Neural cell (in vitro differentiated cells): ENCODE data around the gene KSR2. TPM values are rescaled to one million over a fixed set of nuclear protein-coding genes. Genes with fewer than 3 reads are reported as not detected.

Source experiments
- H2AFZ ChIP-seq: fragments of 200-600, 300-800 bp; sonication (generic), shearing (Covaris generic); 2 replicates; pipeline ENCODE4 v1.6.0; 2014; ENCODE audit warnings: low read depth, mild to moderate bottlenecking, antibody characterized with exemption, low read length, moderate library complexity
- H3F3A ChIP-seq: fragments of 200-600 bp; shearing (Covaris generic); 2 replicates; pipeline ENCODE4 v1.6.1; 2016; ENCODE audit warnings: mild to moderate bottlenecking, moderate library complexity, mixed read lengths, antibody characterized with exemption, low read length; ENCODE audit not compliant: insufficient read depth, poor library complexity, severe bottlenecking
- H3K27ac ChIP-seq: fragments of 200-600, 300-800 bp; sonication (generic), shearing (Covaris generic); 2 replicates; pipeline ENCODE4 v1.5.1; 2014; ENCODE audit warnings: mild to moderate bottlenecking, low read length, moderate library complexity
- H3K27me3 ChIP-seq: fragments of 300-800, 200-600 bp; sonication (generic), shearing (Covaris generic); 2 replicates; pipeline ENCODE4 v1.6.0; 2014; ENCODE audit warnings: mild to moderate bottlenecking, low read depth, low read length, moderate library complexity; ENCODE audit not compliant: insufficient read depth
- H3K36me3 ChIP-seq: fragments of 300-800, 200-600 bp; sonication (generic), shearing (Covaris generic); 2 replicates; pipeline ENCODE4 v1.5.1; 2014; ENCODE audit warnings: mild to moderate bottlenecking, antibody characterized with exemption, low read length, moderate library complexity; ENCODE audit not compliant: insufficient read depth
- H3K4me2 ChIP-seq: fragments of 300-800, 200-600 bp; sonication (generic), shearing (Covaris generic); 2 replicates; pipeline ENCODE4 v1.6.0; 2014; ENCODE audit warnings: mild to moderate bottlenecking, low read length
- H3K4me3 ChIP-seq: fragments of 300-800, 200-600 bp; sonication (generic), shearing (Covaris generic); 2 replicates; pipeline ENCODE4 v1.5.1; 2014; ENCODE audit warnings: mild to moderate bottlenecking, low read length, moderate library complexity
- H3K79me2 ChIP-seq: fragments of 200-600 bp; shearing (Covaris generic); replicated peaks from 2 replicates; pipeline ENCODE4 v1.6.0; 2014; ENCODE audit warnings: mild to moderate bottlenecking, low read length, moderate library complexity; ENCODE audit not compliant: insufficient read depth
- H3K9ac ChIP-seq: fragments of 300-800, 200-600 bp; sonication (generic), shearing (Covaris generic); 2 replicates; pipeline ENCODE4 v1.6.1; 2016; ENCODE audit warnings: mild to moderate bottlenecking, low read length, mixed read lengths
- H3K9me2 ChIP-seq: fragments of 200-600 bp; shearing (Covaris generic); 2 replicates; pipeline ENCODE4 v1.6.1; 2016; ENCODE audit warnings: mild to moderate bottlenecking, low read length, mixed read lengths; ENCODE audit not compliant: insufficient read depth
- H3K9me3 ChIP-seq: fragments of 200-600, 300-800 bp; sonication (generic), shearing (Covaris generic); 2 replicates; pipeline ENCODE4 v1.6.1; 2016; ENCODE audit warnings: mild to moderate bottlenecking, mixed run types, low read length, moderate library complexity, mixed read lengths
- H4K20me1 ChIP-seq: fragments of 200-600 bp; shearing (Covaris generic); 2 replicates; pipeline ENCODE4 v1.6.1; 2016; ENCODE audit warnings: mild to moderate bottlenecking, mixed run types; ENCODE audit not compliant: insufficient read depth
- CTCF ChIP-seq: fragments of 450-650 bp; IDR thresholded peaks from 2 replicates; pipeline ENCODE4 v1.5.1; 2014; ENCODE audit warnings: antibody characterized with exemption, mild to moderate bottlenecking, moderate library complexity; ENCODE audit not compliant: poor library complexity, severe bottlenecking
- EP300 ChIP-seq: fragments of 450-650 bp; conservative IDR thresholded peaks from 2 replicates; pipeline ENCODE4 v1.6.1; 2014; ENCODE audit warnings: antibody characterized with exemption, mild to moderate bottlenecking, moderate library complexity; ENCODE audit not compliant: poor library complexity, severe bottlenecking
- EZH2 ChIP-seq: fragments of 200-600, 300-800 bp; shearing (Covaris generic), sonication (generic); IDR thresholded peaks from 2 replicates; pipeline ENCODE4 v1.6.1; 2014; ENCODE audit warnings: antibody characterized with exemption, low read length, borderline replicate concordance, mild to moderate bottlenecking; ENCODE audit not compliant: insufficient read depth, poor library complexity, severe bottlenecking
- MXI1 ChIP-seq: fragments of 450-650 bp; conservative IDR thresholded peaks from 2 replicates; pipeline ENCODE4 v1.6.1; 2014; ENCODE audit warnings: antibody characterized with exemption, mild to moderate bottlenecking; ENCODE audit not compliant: poor library complexity, severe bottlenecking
- POLR2AphosphoS5 ChIP-seq: IDR thresholded peaks from 2 replicates; pipeline ENCODE4 v1.6.1; 2012
- RAD21 ChIP-seq: fragments of 450-650 bp; conservative IDR thresholded peaks from 2 replicates; pipeline ENCODE4 v1.6.1; 2014; ENCODE audit warnings: antibody characterized with exemption, mild to moderate bottlenecking, moderate library complexity
- REST ChIP-seq: IDR thresholded peaks from 2 replicates; pipeline ENCODE4 v1.6.1; 2012; ENCODE audit warnings: borderline replicate concordance
- SMC3 ChIP-seq: fragments of 450-650 bp; conservative IDR thresholded peaks from 2 replicates; pipeline ENCODE4 v1.6.1; 2014; ENCODE audit warnings: antibody characterized with exemption, mild to moderate bottlenecking, moderate library complexity; ENCODE audit not compliant: poor library complexity
- TAF1 ChIP-seq: IDR thresholded peaks from 2 replicates; pipeline ENCODE4 v1.6.1; 2012; ENCODE audit warnings: low read depth
- polyA plus RNA-seq: library from polyadenylated mRNA; depleted of rRNA; stranded (reverse); fragments of >200 nt; gene quantifications from 2 replicates; pipeline ENCODE4 v1.2.3, GENCODE V29; 2014

The KSR2 gene
- polyA plus RNA-seq, 1 donor from 2014 or later = 3.0 TPM

- TF ChIP-seq REST (no peak), TAF1 (no peak), EP300 (no peak), CTCF (no peak), SMC3 (no peak), POLR2AphosphoS5 (no peak), EZH2 (no peak), RAD21 (no peak), MXI1 (no peak)
- Histone ChIP-seq H3K4me2 (no peak overlapping the region), H3K9ac (no peak overlapping the region)
These were observed 563.9 kb downstream of the KSR2 start for GRCh38 chr12:117404940-117405339.

GRCh38 chr12:117404203-117404853 lies 564.5 kb downstream of the KSR2 start:
- no peak overlapping the region for H3K4me3 ChIP-seq
- H3K79me2 ChIP-seq = no peaks in the 10 kb centered on the region
- no peak overlapping the region for H3K9ac ChIP-seq
- no peaks in the 10 kb centered on the region for H3K36me3 ChIP-seq
- no peaks in the 10 kb centered on the region for H3K9me2 ChIP-seq
- H3K4me2 ChIP-seq = no peak overlapping the region
- no peaks in the 10 kb centered on the region for H4K20me1 ChIP-seq
- no peaks in the 10 kb centered on the region for H3K27me3 ChIP-seq
- no peak overlapping the region for H3K27ac ChIP-seq
- no peak overlapping the region for H2AFZ ChIP-seq
- no peak for TF ChIP-seq SMC3
- TF ChIP-seq EZH2 = no peak
- TF ChIP-seq CTCF = no peak
- no peak for TF ChIP-seq MXI1
- TF ChIP-seq POLR2AphosphoS5 = no peak
- no peak for TF ChIP-seq EP300
- TF ChIP-seq TAF1 = no peak
- no peak for TF ChIP-seq RAD21
- TF ChIP-seq REST = no peak
- H3K9me3 ChIP-seq = no peaks in the 10 kb centered on the region
- no peaks in the 10 kb centered on the region for H3F3A ChIP-seq

More at GRCh38 chr12:117404940-117405339, 563.9 kb downstream of the KSR2 start:
- no peaks in the 10 kb centered on the region for H3K27me3 ChIP-seq
- H3K9me2 ChIP-seq = no peaks in the 10 kb centered on the region
- H3K27ac ChIP-seq = no peak overlapping the region
- no peaks in the 10 kb centered on the region for H3F3A ChIP-seq
- H3K79me2 ChIP-seq = no peaks in the 10 kb centered on the region
- no peak overlapping the region for H3K4me3 ChIP-seq
- no peaks in the 10 kb centered on the region for H3K9me3 ChIP-seq
- no peaks in the 10 kb centered on the region for H4K20me1 ChIP-seq
- no peak overlapping the region for H2AFZ ChIP-seq
- no peaks in the 10 kb centered on the region for H3K36me3 ChIP-seq
